CD4-positive, alpha-beta T cell (primary cell): Measurements from ENCODE around the gene ZEB2. TPM values are rescaled to one million over a fixed set of nuclear protein-coding genes. Genes with fewer than 3 reads are reported as not detected.
A peak's percentile ranks its signal among the peaks of the same experiment; 100 is the strongest.

ENCODE experiments used
- ATAC-seq: fragments of 200-7000 bp; cut with Tn5 transposase; one replicate; pipeline ENCODE4 v1.10.0; 2022; ENCODE audit warnings: mild to moderate bottlenecking; ENCODE audit not compliant: poor library complexity
- CTCF ChIA-PET: fragments of 350-600 bp; sonication (Branson Sonifier 250); formaldehyde crosslinking; loops from one replicate; lab custom pipeline; 2021; ENCODE audit warnings: antibody characterized with exemption, inconsistent platforms; lab: Charles Lee
- POLR2A ChIA-PET: fragments of 350-600 bp; sonication (Branson Sonifier 250); formaldehyde crosslinking; loops from one replicate; lab custom pipeline; 2021; ENCODE audit warnings: antibody characterized with exemption, inconsistent platforms; lab: Charles Lee
- DNase-seq, 14 experiments: peaks; one replicate each; pipeline ENCODE4 v3.0.0-alpha.2; 2013 to 2020; ENCODE audit warnings: mixed read lengths in 2 of 14
- H3K27ac ChIP-seq, 2 donors: one replicate each; pipeline versions ENCODE4 v1.5.1 to v1.7.0; 2013; ENCODE audit warnings: low read length in 2 of 2, low read depth in 1 of 2, mild to moderate bottlenecking in 1 of 2
- H3K27me3 ChIP-seq, 2 experiments: 1 replicate in 1 of 2; 2 replicates in 1 of 2; pipeline versions ENCODE4 v1.6.1 to v1.7.0; 2013; ENCODE audit warnings: low read length in 2 of 2, control low read depth in 1 of 2, mild to moderate bottlenecking in 1 of 2, moderate library complexity in 1 of 2; ENCODE audit not compliant: insufficient read depth in 2 of 2, control insufficient read depth in 1 of 2
- H3K36me3 ChIP-seq: one replicate; pipeline ENCODE4 v1.6.1; 2013; ENCODE audit warnings: low read length, control low read depth; ENCODE audit not compliant: insufficient read depth
- H3K4me1 ChIP-seq: one replicate; pipeline ENCODE4 v1.6.1; 2013; ENCODE audit warnings: low read length, control low read depth; ENCODE audit not compliant: insufficient read depth
- H3K4me3 ChIP-seq: one replicate; pipeline ENCODE4 v1.5.1; 2013; ENCODE audit warnings: mild to moderate bottlenecking, low read length, moderate library complexity
- H3K9me3 ChIP-seq, 2 experiments: 1 replicate in 1 of 2; 2 replicates in 1 of 2; pipeline versions ENCODE4 v1.6.1 to v1.7.0; 2013; ENCODE audit warnings: low read length in 2 of 2, mild to moderate bottlenecking in 2 of 2, control low read depth in 1 of 2, moderate library complexity in 1 of 2; ENCODE audit not compliant: control insufficient read depth in 1 of 2, insufficient read depth in 1 of 2
- H3K27ac Mint-ChIP-seq: one replicate; pipeline ENCODE4 v1.8.0; 2020; ENCODE audit warnings: mixed read lengths
- H3K27me3 Mint-ChIP-seq: one replicate; pipeline ENCODE4 v1.8.0; 2021; ENCODE audit warnings: mixed read lengths
- H3K36me3 Mint-ChIP-seq: one replicate; pipeline ENCODE4 v1.8.0; 2021; ENCODE audit warnings: low read depth, mixed read lengths
- H3K4me1 Mint-ChIP-seq: one replicate; pipeline ENCODE4 v1.8.0; 2021; ENCODE audit warnings: low read depth, mixed read lengths
- H3K4me3 Mint-ChIP-seq: one replicate; pipeline ENCODE4 v1.8.0; 2020; ENCODE audit warnings: mild to moderate bottlenecking, mixed read lengths
- H3K9me3 Mint-ChIP-seq: one replicate; pipeline ENCODE4 v1.8.0; 2020; ENCODE audit warnings: mixed read lengths
- CTCF ChIP-seq: fragments of 200-600 bp; IDR thresholded peaks from one replicate; pipeline ENCODE4 v1.8.0; 2022; ENCODE audit warnings: antibody characterized with exemption, mild to moderate bottlenecking
- intact Hi-C, 2 experiments: fragments of 100-400 bp; cut with DNase I in 1 of 2; cut with micrococcal nuclease in 1 of 2; formaldehyde crosslinking; loops; one replicate each; pipeline versions ENCODE4 v1.15.1 to v1.9.0; 2023 to 2025; cut with DNase I, micrococcal nuclease
- total RNA-seq, 174 experiments: library from RNA in 2 of 174; stranded (reverse) in 2 of 174; gene quantifications; one replicate each; pipeline ENCODE4 v1.2.3 and lab custom pipeline; 2021 to 2026

The ZEB2 gene
- total RNA-seq, 2 experiments from 2014 or later = 12.3 to 13.4 TPM

- peaks cover 13% of the 10 kb centered on the region for H3K4me1 Mint-ChIP-seq
- H3K27me3 Mint-ChIP-seq = peaks cover 20% of the 10 kb centered on the region
- Histone ChIP-seq H3K4me1 (no peaks in the 10 kb centered on the region), H3K27ac (no peak overlapping the region), H3K4me3 (peak overlapping the region; percentile 19), H3K36me3 (no peaks in the 10 kb centered on the region), H3K27me3 (no peaks in the 10 kb centered on the region), H3K9me3 (no peaks in the 10 kb centered on the region)
- POLR2A ChIA-PET = no interaction called here
- no peaks in the 10 kb centered on the region for H3K36me3 Mint-ChIP-seq
- H3K27ac Mint-ChIP-seq = no peak overlapping the region
- CTCF ChIA-PET = no interaction called here
- ATAC-seq = no peak
- TF ChIP-seq CTCF = no peak
- no peaks in the 10 kb centered on the region for H3K9me3 Mint-ChIP-seq
- H3K4me3 Mint-ChIP-seq = peak overlapping the region; percentile 14
- intact Hi-C loops = no loop called here
- DNase-seq = no peak
Observed at GRCh38 chr2:144448389-144449027, 71.4 kb downstream of the ZEB2 start.

GRCh38 chr2:144447535-144447934 lies 72.4 kb downstream of the ZEB2 start:
- no peaks in the 10 kb centered on the region for H3K4me1 ChIP-seq
- H3K9me3 ChIP-seq = no peaks in the 10 kb centered on the region
- ATAC-seq = no peak
- DNase-seq = no peak
- Mint-ChIP-seq H3K27ac (no peak overlapping the region), H3K36me3 (no peaks in the 10 kb centered on the region), H3K27me3 (peaks cover 11% of the 10 kb centered on the region), H3K4me3 (no peak overlapping the region), H3K9me3 (no peaks in the 10 kb centered on the region), H3K4me1 (peaks cover 8% of the 10 kb centered on the region)
- intact Hi-C loops = no loop called here
- TF ChIP-seq CTCF = no peak
- no peak overlapping the region for H3K4me3 ChIP-seq
- POLR2A ChIA-PET = no interaction called here
- H3K27ac ChIP-seq = no peak overlapping the region
- CTCF ChIA-PET = interaction anchor here (0.6 kb wide), 1 partner anchor 16 kb away, joined by 3 read pairs; no protein-coding TSS in a partner anchor
- H3K27me3 ChIP-seq = no peaks in the 10 kb centered on the region
- H3K36me3 ChIP-seq = no peaks in the 10 kb centered on the region

GRCh38 chr2:144446136-144446535 lies 73.8 kb downstream of the ZEB2 start:
- no peak for DNase-seq
- no peak for TF ChIP-seq CTCF
- H3K27me3 Mint-ChIP-seq = no peaks in the 10 kb centered on the region
- H3K36me3 Mint-ChIP-seq = no peaks in the 10 kb centered on the region
- H3K27ac Mint-ChIP-seq = no peak overlapping the region
- no peak for ATAC-seq
- intact Hi-C loops = no loop called here
- Histone ChIP-seq H3K27ac (no peak overlapping the region), H3K27me3 (no peaks in the 10 kb centered on the region), H3K36me3 (no peaks in the 10 kb centered on the region), H3K4me3 (no peak overlapping the region), H3K9me3 (no peaks in the 10 kb centered on the region), H3K4me1 (no peaks in the 10 kb centered on the region)
- no peaks in the 10 kb centered on the region for H3K9me3 Mint-ChIP-seq
- H3K4me1 Mint-ChIP-seq = no peaks in the 10 kb centered on the region
- ChIA-PET CTCF (no interaction called here), POLR2A (no interaction called here)
- H3K4me3 Mint-ChIP-seq = no peak overlapping the region
